ENCODE measurements around the gene GRID2.
"Not testable (repeated sequence)": the region's sequence is repeated elsewhere in the genome, so short reads cannot be mapped to it uniquely, and the experiment has no call there.

DNA sequence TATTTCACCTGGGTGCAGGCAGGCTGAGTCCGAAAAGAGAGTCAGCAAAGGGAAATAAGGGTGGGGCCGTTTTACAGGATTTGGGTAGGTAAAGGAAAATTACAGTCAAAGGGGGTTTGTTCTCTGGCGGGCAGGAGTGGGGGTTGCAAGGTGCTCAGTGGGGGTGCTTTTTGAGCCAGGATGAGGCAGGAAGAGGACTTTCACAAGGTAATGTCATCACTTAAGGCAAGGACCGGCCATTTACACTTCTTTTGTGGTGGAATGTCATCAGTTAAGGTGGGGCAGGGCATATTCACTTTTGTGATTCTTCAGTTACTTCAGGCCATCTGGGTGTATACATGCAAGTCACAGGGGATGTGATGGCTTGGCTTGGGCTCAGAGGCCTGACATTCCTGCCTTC is 32.2 kb upstream of the GRID2 start:
- TF ChIP-seq, protein P1, sequence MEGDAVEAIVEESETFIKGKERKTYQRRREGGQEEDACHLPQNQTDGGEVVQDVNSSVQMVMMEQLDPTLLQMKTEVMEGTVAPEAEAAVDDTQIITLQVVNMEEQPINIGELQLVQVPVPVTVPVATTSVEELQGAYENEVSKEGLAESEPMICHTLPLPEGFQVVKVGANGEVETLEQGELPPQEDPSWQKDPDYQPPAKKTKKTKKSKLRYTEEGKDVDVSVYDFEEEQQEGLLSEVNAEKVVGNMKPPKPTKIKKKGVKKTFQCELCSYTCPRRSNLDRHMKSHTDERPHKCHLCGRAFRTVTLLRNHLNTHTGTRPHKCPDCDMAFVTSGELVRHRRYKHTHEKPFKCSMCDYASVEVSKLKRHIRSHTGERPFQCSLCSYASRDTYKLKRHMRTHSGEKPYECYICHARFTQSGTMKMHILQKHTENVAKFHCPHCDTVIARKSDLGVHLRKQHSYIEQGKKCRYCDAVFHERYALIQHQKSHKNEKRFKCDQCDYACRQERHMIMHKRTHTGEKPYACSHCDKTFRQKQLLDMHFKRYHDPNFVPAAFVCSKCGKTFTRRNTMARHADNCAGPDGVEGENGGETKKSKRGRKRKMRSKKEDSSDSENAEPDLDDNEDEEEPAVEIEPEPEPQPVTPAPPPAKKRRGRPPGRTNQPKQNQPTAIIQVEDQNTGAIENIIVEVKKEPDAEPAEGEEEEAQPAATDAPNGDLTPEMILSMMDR (IDR thresholded peaks at IDR 0.05) = not testable (repeated sequence)
- not testable (repeated sequence) for TF ChIP-seq POLR2A (IDR thresholded peaks at IDR 0.05)
